Fibroblast of lung (primary cell): ENCODE measurements around the gene LRRD1. TPM values are rescaled to one million over a fixed set of nuclear protein-coding genes. Genes with fewer than 3 reads are reported as not detected.

Experiments used
- DNase-seq, 2 donors: peaks; one replicate each; pipeline versions ENCODE4 v3.0.0 to v3.0.0-alpha.2; 2010; ENCODE audit warnings: low read depth in 2 of 2
- H2AFZ ChIP-seq: 2 replicates; pipeline ENCODE4 v1.5.1; 2012; ENCODE audit warnings: low read length, control low read depth, inconsistent platforms
- H3K27ac ChIP-seq: 2 replicates; pipeline ENCODE4 v1.5.1; 2011; ENCODE audit warnings: low read length, control low read depth; ENCODE audit not compliant: insufficient read depth
- H3K27me3 ChIP-seq: 2 replicates; pipeline ENCODE4 v1.5.1; 2011; ENCODE audit warnings: mild to moderate bottlenecking, low read length; ENCODE audit not compliant: control insufficient read depth, insufficient read depth
- H3K36me3 ChIP-seq: 2 replicates; pipeline ENCODE4 v1.5.1; 2011; ENCODE audit warnings: low read length; ENCODE audit not compliant: control insufficient read depth, insufficient read depth
- H3K4me1 ChIP-seq: 2 replicates; pipeline ENCODE4 v1.5.1; 2011; ENCODE audit warnings: low read length; ENCODE audit not compliant: control insufficient read depth, insufficient read depth; ENCODE audit errors: extremely low read depth
- H3K4me2 ChIP-seq: 2 replicates; pipeline ENCODE4 v1.5.1; 2011; ENCODE audit warnings: low read length, control low read depth; ENCODE audit not compliant: insufficient read depth; ENCODE audit errors: extremely low read depth
- H3K4me3 ChIP-seq, 4 experiments: fragments of 200-600 bp in 1 of 4; sonication (generic) in 1 of 4; replicated peaks in 1 of 4; 2 replicates each; pipeline ENCODE4 v1.5.1; 2011 to 2016; ENCODE audit warnings: low read length in 4 of 4, low read depth in 3 of 4, mild to moderate bottlenecking in 3 of 4, control low read depth in 2 of 4, inconsistent platforms in 1 of 4, mixed read lengths in 1 of 4; ENCODE audit not compliant: insufficient read depth in 1 of 4; ENCODE audit errors: control extremely low read depth in 1 of 4
- H3K79me2 ChIP-seq: 2 replicates; pipeline ENCODE4 v1.5.1; 2012; ENCODE audit warnings: mild to moderate bottlenecking, low read length, inconsistent platforms; ENCODE audit not compliant: control insufficient read depth, insufficient read depth
- H3K9ac ChIP-seq: 2 replicates; pipeline ENCODE4 v1.5.1; 2011; ENCODE audit warnings: mild to moderate bottlenecking, low read length, control low read depth; ENCODE audit not compliant: insufficient read depth
- H3K9me3 ChIP-seq: 2 replicates; pipeline ENCODE4 v1.5.1; 2012; ENCODE audit warnings: low read depth, low read length; ENCODE audit not compliant: control insufficient read depth, insufficient read depth
- H4K20me1 ChIP-seq: 2 replicates; pipeline ENCODE4 v1.5.1; 2011; ENCODE audit warnings: low read length; ENCODE audit not compliant: control insufficient read depth, insufficient read depth; ENCODE audit errors: extremely low read depth
- CTCF ChIP-seq, 2 donors: IDR thresholded peaks in 1 of 2; conservative IDR thresholded peaks in 1 of 2; 1 replicate in 1 of 2; 2 replicates in 1 of 2; pipeline ENCODE4 v1.5.1; 2011 to 2012; ENCODE audit warnings: low read length in 2 of 2, control low read depth in 1 of 2, inconsistent platforms in 1 of 2, low read depth in 1 of 2, mild to moderate bottlenecking in 1 of 2
- EZH2 ChIP-seq: IDR thresholded peaks from 2 replicates; pipeline ENCODE4 v1.5.1; 2012; ENCODE audit warnings: low read length, control low read depth, mild to moderate bottlenecking; ENCODE audit errors: missing control alignments
- polyA plus RNA-seq, 2 donors: library from polyadenylated mRNA; depleted of rRNA in 1 of 2; stranded (reverse) in 1 of 2; unstranded in 1 of 2; fragments of >200 nt; gene quantifications; 2 replicates each; pipeline ENCODE4 v1.2.1, GENCODE V29; 2011 to 2012; ENCODE audit warnings: missing spikeins in 1 of 2
- total RNA-seq: library from RNA; depleted of rRNA; stranded (reverse); fragments of >200 nt; gene quantifications from 2 replicates; pipeline ENCODE4 v1.2.1, GENCODE V29; 2014

The LRRD1 gene
- total and polyA plus RNA-seq, 2 donors (not counting 1 experiment from before 2014, with no cell fraction given) = 0.06 to 0.17 TPM

GRCh38 chr7:92134271-92135051 is 44.5 kb downstream of the LRRD1 start, which contains the start of gene CYP51A1:
TSS of gene CYP51A1 (minus strand) at chr7:92134477. CDS start at chr7:92134364, 113 bp downstream.
- peak; percentile 92 to 95 for DNase-seq
- Histone ChIP-seq H3K79me2 (peaks cover 44% of the 10 kb centered on the region), H3K4me2 (peak within 1 kb of the TSS; percentile 81), H3K9me3 (no peaks in the 10 kb centered on the region), H4K20me1 (no peaks in the 10 kb centered on the region), H3K4me1 (peaks cover 5% of the 10 kb centered on the region), H3K4me3 (peak within 1 kb of the TSS; percentile 77 to 96 (median 86)), H2AFZ (peak within 1 kb of the TSS; percentile 90), H3K36me3 (peaks cover 6% of the 10 kb centered on the region), H3K9ac (peak within 1 kb of the TSS; percentile 95), H3K27me3 (no peaks in the 10 kb centered on the region), H3K27ac (peak within 1 kb of the TSS; percentile 95)
- TF ChIP-seq CTCF (conservative IDR thresholded peaks at IDR 0.05 in 1 of 2, IDR thresholded peaks at IDR 0.05 in 1 of 2; ENCODE audit: low read depth in 1 of 2, low read length in 2 of 2) (peak in 1 of 2 donors; percentile 17), EZH2 (no peak)

- peak overlapping the region; percentile 95 for H3K27ac ChIP-seq
- no peaks in the 10 kb centered on the region for H3K27me3 ChIP-seq
- TF ChIP-seq CTCF (conservative IDR thresholded peaks at IDR 0.05 in 1 of 2, IDR thresholded peaks at IDR 0.05 in 1 of 2; ENCODE audit: low read depth in 1 of 2, low read length in 2 of 2) = peak; percentile 76 to 84
- TF ChIP-seq EZH2 = no peak
- peak overlapping the region; percentile 77 to 96 (median 86) for H3K4me3 ChIP-seq
- no peaks in the 10 kb centered on the region for H3K9me3 ChIP-seq
- peak; percentile 65 to 79 for DNase-seq
- H3K4me2 ChIP-seq = peak overlapping the region; percentile 81
- peak overlapping the region; percentile 90 for H2AFZ ChIP-seq
- H4K20me1 ChIP-seq = no peaks in the 10 kb centered on the region
- H3K9ac ChIP-seq = peak overlapping the region; percentile 95
- peaks cover 5% of the 10 kb centered on the region for H3K4me1 ChIP-seq
- peaks cover 45% of the 10 kb centered on the region for H3K79me2 ChIP-seq
- peaks cover 6% of the 10 kb centered on the region for H3K36me3 ChIP-seq
Measured at GRCh38 chr7:92133737-92134270, 45.1 kb downstream of the LRRD1 start.

- peak overlapping the region; percentile 81 for H3K4me2 ChIP-seq
- peak overlapping the region; percentile 95 for H3K27ac ChIP-seq
- H3K4me3 ChIP-seq = peak overlapping the region; percentile 77 to 96 (median 86)
- peaks cover 5% of the 10 kb centered on the region for H3K4me1 ChIP-seq
- peaks cover 6% of the 10 kb centered on the region for H3K36me3 ChIP-seq
- peak overlapping the region; percentile 95 for H3K9ac ChIP-seq
- TF ChIP-seq EZH2 (no peak), CTCF (conservative IDR thresholded peaks at IDR 0.05 in 1 of 2, IDR thresholded peaks at IDR 0.05 in 1 of 2; ENCODE audit: low read depth in 1 of 2, low read length in 2 of 2) (no peak)
- peaks cover 45% of the 10 kb centered on the region for H3K79me2 ChIP-seq
- peak overlapping the region; percentile 90 for H2AFZ ChIP-seq
- H3K9me3 ChIP-seq = no peaks in the 10 kb centered on the region
- no peaks in the 10 kb centered on the region for H4K20me1 ChIP-seq
- peak; percentile 27 to 46 for DNase-seq
- no peaks in the 10 kb centered on the region for H3K27me3 ChIP-seq
Measured at GRCh38 chr7:92133133-92133736, 45.7 kb downstream of the LRRD1 start.
